ENCODE results near the gene CYP26B1.

CYP26B1 gene

GRCh38 chr2:72147303-72147971 is at the start of gene CYP26B1:
Gene CYP26B1, minus strand, starts transcription at chr2:72147862. Its CDS starts 28 bp downstream, at chr2:72147834.
- Histone ChIP-seq H3K27ac (ENCODE audit: low read length) (no peak within 1 kb of the TSS), H3K4me1 (ENCODE audit: control insufficient read depth, insufficient read depth, low read length) (peaks cover 13% of the 10 kb centered on the region), H3K9me3 (ENCODE audit: control insufficient read depth, insufficient read depth, low read length) (no peaks in the 10 kb centered on the region), H3K4me3 (ENCODE audit: low read length) (peak within 1 kb of the TSS; percentile 41; the same call in 1 of the 2 replicates), H3K27me3 (ENCODE audit: control insufficient read depth, insufficient read depth, low read length) (peaks cover 64% of the 10 kb centered on the region), H3K36me3 (ENCODE audit: control insufficient read depth, insufficient read depth, low read length) (no peaks in the 10 kb centered on the region)
- no CpG with 5 or more reads among the region's 69 CpGs for WGBS (ENCODE audit: insufficient coverage, insufficient read length)
- DNase-seq (ENCODE audit: low read depth, low spot score): no peak

- Histone ChIP-seq H3K36me3 (ENCODE audit: control insufficient read depth, insufficient read depth, low read length) (no peaks in the 10 kb centered on the region), H3K4me3 (ENCODE audit: low read length) (no peak overlapping the region), H3K27ac (ENCODE audit: low read length) (no peak overlapping the region), H3K9me3 (ENCODE audit: control insufficient read depth, insufficient read depth, low read length) (no peaks in the 10 kb centered on the region), H3K27me3 (ENCODE audit: control insufficient read depth, insufficient read depth, low read length) (no peaks in the 10 kb centered on the region), H3K4me1 (ENCODE audit: control insufficient read depth, insufficient read depth, low read length) (no peaks in the 10 kb centered on the region)
- no peak for DNase-seq (ENCODE audit: low read depth, low spot score)
Measured at GRCh38 chr2:72193723-72194122, 46.1 kb upstream of the CYP26B1 start.

- Histone ChIP-seq H3K27ac (ENCODE audit: low read length) (no peak overlapping the region), H3K36me3 (ENCODE audit: control insufficient read depth, insufficient read depth, low read length) (no peaks in the 10 kb centered on the region), H3K4me1 (ENCODE audit: control insufficient read depth, insufficient read depth, low read length) (no peaks in the 10 kb centered on the region), H3K4me3 (ENCODE audit: low read length) (no peak overlapping the region), H3K27me3 (ENCODE audit: control insufficient read depth, insufficient read depth, low read length) (no peaks in the 10 kb centered on the region), H3K9me3 (ENCODE audit: control insufficient read depth, insufficient read depth, low read length) (no peaks in the 10 kb centered on the region)
- no peak for DNase-seq (ENCODE audit: low read depth, low spot score)
- WGBS (ENCODE audit: insufficient coverage, insufficient read length): no CpG with 5 or more reads among the region's 1 CpG
Measured at GRCh38 chr2:72191441-72191840, 43.8 kb upstream of the CYP26B1 start.

- no peak for DNase-seq (ENCODE audit: low read depth, low spot score)
- no peaks in the 10 kb centered on the region for H3K9me3 ChIP-seq (ENCODE audit: control insufficient read depth, insufficient read depth, low read length)
- H3K27ac ChIP-seq (ENCODE audit: low read length): no peak overlapping the region
- no peaks in the 10 kb centered on the region for H3K36me3 ChIP-seq (ENCODE audit: control insufficient read depth, insufficient read depth, low read length)
- H3K27me3 ChIP-seq (ENCODE audit: control insufficient read depth, insufficient read depth, low read length): no peaks in the 10 kb centered on the region
- WGBS (ENCODE audit: insufficient coverage, insufficient read length): no CpG with 5 or more reads among the region's 1 CpG
- H3K4me1 ChIP-seq (ENCODE audit: control insufficient read depth, insufficient read depth, low read length): no peaks in the 10 kb centered on the region
- H3K4me3 ChIP-seq (ENCODE audit: low read length): no peak overlapping the region
Measured at GRCh38 chr2:72185206-72185605, 37.5 kb upstream of the CYP26B1 start.

- Histone ChIP-seq H3K4me3 (ENCODE audit: low read length) (no peak overlapping the region), H3K27me3 (ENCODE audit: control insufficient read depth, insufficient read depth, low read length) (no peaks in the 10 kb centered on the region), H3K9me3 (ENCODE audit: control insufficient read depth, insufficient read depth, low read length) (no peaks in the 10 kb centered on the region), H3K27ac (ENCODE audit: low read length) (no peak overlapping the region), H3K4me1 (ENCODE audit: control insufficient read depth, insufficient read depth, low read length) (no peaks in the 10 kb centered on the region), H3K36me3 (ENCODE audit: control insufficient read depth, insufficient read depth, low read length) (no peaks in the 10 kb centered on the region)
- DNase-seq (ENCODE audit: low read depth, low spot score): no peak
- no CpG with 5 or more reads among the region's 2 CpGs for WGBS (ENCODE audit: insufficient coverage, insufficient read length)
Measured at GRCh38 chr2:72183466-72183865, 35.8 kb upstream of the CYP26B1 start.

- no peaks in the 10 kb centered on the region for H3K36me3 ChIP-seq (ENCODE audit: control insufficient read depth, insufficient read depth, low read length)
- H3K9me3 ChIP-seq (ENCODE audit: control insufficient read depth, insufficient read depth, low read length): no peaks in the 10 kb centered on the region
- H3K27ac ChIP-seq (ENCODE audit: low read length): no peak overlapping the region
- no peaks in the 10 kb centered on the region for H3K4me1 ChIP-seq (ENCODE audit: control insufficient read depth, insufficient read depth, low read length)
- no peak overlapping the region for H3K4me3 ChIP-seq (ENCODE audit: low read length)
- DNase-seq (ENCODE audit: low read depth, low spot score): no peak
- no peaks in the 10 kb centered on the region for H3K27me3 ChIP-seq (ENCODE audit: control insufficient read depth, insufficient read depth, low read length)
Measured at GRCh38 chr2:72183016-72183415, 35.4 kb upstream of the CYP26B1 start.

GRCh38 chr2:72182547-72182946 is 34.9 kb upstream of the CYP26B1 start:
- Histone ChIP-seq H3K27me3 (ENCODE audit: control insufficient read depth, insufficient read depth, low read length) (no peaks in the 10 kb centered on the region), H3K4me3 (ENCODE audit: low read length) (no peak overlapping the region), H3K9me3 (ENCODE audit: control insufficient read depth, insufficient read depth, low read length) (no peaks in the 10 kb centered on the region), H3K4me1 (ENCODE audit: control insufficient read depth, insufficient read depth, low read length) (no peaks in the 10 kb centered on the region), H3K27ac (ENCODE audit: low read length) (no peak overlapping the region), H3K36me3 (ENCODE audit: control insufficient read depth, insufficient read depth, low read length) (no peaks in the 10 kb centered on the region)
- DNase-seq (ENCODE audit: low read depth, low spot score): no peak
- WGBS (ENCODE audit: insufficient coverage, insufficient read length): no CpG with 5 or more reads among the region's 4 CpGs

- DNase-seq (ENCODE audit: low read depth, low spot score): no peak
Measured at GRCh38 chr2:72181616-72182015, 34.0 kb upstream of the CYP26B1 start.

GRCh38 chr2:72180351-72180750 is 32.7 kb upstream of the CYP26B1 start:
- Histone ChIP-seq H3K4me1 (ENCODE audit: control insufficient read depth, insufficient read depth, low read length) (no peaks in the 10 kb centered on the region), H3K27me3 (ENCODE audit: control insufficient read depth, insufficient read depth, low read length) (no peaks in the 10 kb centered on the region), H3K27ac (ENCODE audit: low read length) (no peak overlapping the region), H3K36me3 (ENCODE audit: control insufficient read depth, insufficient read depth, low read length) (no peaks in the 10 kb centered on the region), H3K4me3 (ENCODE audit: low read length) (no peak overlapping the region), H3K9me3 (ENCODE audit: control insufficient read depth, insufficient read depth, low read length) (no peaks in the 10 kb centered on the region)
- no CpG with 5 or more reads among the region's 1 CpG for WGBS (ENCODE audit: insufficient coverage, insufficient read length)
- no peak for DNase-seq (ENCODE audit: low read depth, low spot score)

More at GRCh38 chr2:72181616-72182015, 34.0 kb upstream of the CYP26B1 start:
- WGBS (ENCODE audit: insufficient coverage, insufficient read length): no CpG with 5 or more reads among the region's 2 CpGs
- Histone ChIP-seq H3K9me3 (ENCODE audit: control insufficient read depth, insufficient read depth, low read length) (no peaks in the 10 kb centered on the region), H3K36me3 (ENCODE audit: control insufficient read depth, insufficient read depth, low read length) (no peaks in the 10 kb centered on the region), H3K4me3 (ENCODE audit: low read length) (no peak overlapping the region), H3K4me1 (ENCODE audit: control insufficient read depth, insufficient read depth, low read length) (no peaks in the 10 kb centered on the region), H3K27me3 (ENCODE audit: control insufficient read depth, insufficient read depth, low read length) (no peaks in the 10 kb centered on the region), H3K27ac (ENCODE audit: low read length) (no peak overlapping the region)

GRCh38 chr2:72178551-72178950 is 30.9 kb upstream of the CYP26B1 start:
- Histone ChIP-seq H3K27me3 (ENCODE audit: control insufficient read depth, insufficient read depth, low read length) (no peaks in the 10 kb centered on the region), H3K4me3 (ENCODE audit: low read length) (no peak overlapping the region), H3K4me1 (ENCODE audit: control insufficient read depth, insufficient read depth, low read length) (peaks cover 2% of the 10 kb centered on the region; the same call in 1 of the 2 replicates), H3K36me3 (ENCODE audit: control insufficient read depth, insufficient read depth, low read length) (no peaks in the 10 kb centered on the region), H3K27ac (ENCODE audit: low read length) (no peak overlapping the region), H3K9me3 (ENCODE audit: control insufficient read depth, insufficient read depth, low read length) (no peaks in the 10 kb centered on the region)
- no peak for DNase-seq (ENCODE audit: low read depth, low spot score)
- no CpG with 5 or more reads among the region's 2 CpGs for WGBS (ENCODE audit: insufficient coverage, insufficient read length)

GRCh38 chr2:72176281-72176680 is 28.6 kb upstream of the CYP26B1 start:
- no peak overlapping the region for H3K4me3 ChIP-seq (ENCODE audit: low read length)
- WGBS (ENCODE audit: insufficient coverage, insufficient read length): no CpG with 5 or more reads among the region's 1 CpG
- DNase-seq (ENCODE audit: low read depth, low spot score): no peak

More at GRCh38 chr2:72176281-72176680, 28.6 kb upstream of the CYP26B1 start:
- H3K27ac ChIP-seq (ENCODE audit: low read length): no peak overlapping the region
- H3K9me3 ChIP-seq (ENCODE audit: control insufficient read depth, insufficient read depth, low read length): no peaks in the 10 kb centered on the region
- peaks cover 2% of the 10 kb centered on the region; the same call in 1 of the 2 replicates for H3K4me1 ChIP-seq (ENCODE audit: control insufficient read depth, insufficient read depth, low read length)
- no peaks in the 10 kb centered on the region for H3K36me3 ChIP-seq (ENCODE audit: control insufficient read depth, insufficient read depth, low read length)
- no peaks in the 10 kb centered on the region for H3K27me3 ChIP-seq (ENCODE audit: control insufficient read depth, insufficient read depth, low read length)
